Activated B cell treated with CpG ODN at 0.5 μM for 24 hours (primary cell): ENCODE results near the gene NFATC4. TPM values are rescaled to one million over a fixed set of nuclear protein-coding genes. Genes with fewer than 3 reads are reported as not detected.
A peak's percentile ranks its signal among the peaks of the same experiment; 100 is the strongest.

Source experiments
- ATAC-seq: fragments of 200-7000 bp; cut with Tn5 transposase; one replicate; pipeline ENCODE4 v1.10.0; 2021; ENCODE audit warnings: low read depth, mild to moderate bottlenecking, moderate library complexity
- CTCF ChIA-PET: fragments of 350-600 bp; sonication (Branson Sonifier 250); formaldehyde crosslinking; loops from one replicate; lab custom pipeline; 2021; ENCODE audit warnings: antibody characterized with exemption; lab: Charles Lee
- POLR2A ChIA-PET: fragments of 350-600 bp; sonication (Branson Sonifier 250); formaldehyde crosslinking; loops from one replicate; lab custom pipeline; 2021; ENCODE audit warnings: antibody characterized with exemption; lab: Charles Lee
- DNase-seq: peaks from one replicate; pipeline ENCODE4 v3.0.0; 2022
- H3K27ac Mint-ChIP-seq: one replicate; pipeline ENCODE4 v1.8.0; 2020; ENCODE audit warnings: mixed read lengths
- H3K27me3 Mint-ChIP-seq: one replicate; pipeline ENCODE4 v1.8.0; 2021; ENCODE audit warnings: mixed read lengths
- H3K36me3 Mint-ChIP-seq: one replicate; pipeline ENCODE4 v1.8.0; 2021; ENCODE audit warnings: low read depth, mixed read lengths
- H3K4me1 Mint-ChIP-seq: one replicate; pipeline ENCODE4 v1.8.0; 2021; ENCODE audit warnings: mixed read lengths
- H3K4me3 Mint-ChIP-seq: one replicate; pipeline ENCODE4 v1.8.0; 2020; ENCODE audit warnings: mild to moderate bottlenecking, mixed read lengths
- H3K9me3 Mint-ChIP-seq: one replicate; pipeline ENCODE4 v1.8.0; 2020; ENCODE audit warnings: mixed read lengths
- intact Hi-C: fragments of 100-400 bp; cut with micrococcal nuclease; formaldehyde crosslinking; loops from one replicate; pipeline ENCODE4 v1.15.1; 2024
- total RNA-seq: library from RNA; stranded (reverse); gene quantifications from 2 replicates; pipeline ENCODE4 v1.2.3, GENCODE V29; 2022
- TF ChIP-seq, protein P1 (sequence below): fragments of 200-600 bp; IDR thresholded peaks from one replicate; pipeline ENCODE4 v1.8.0; 2022; ENCODE audit warnings: antibody characterized with exemption, mild to moderate bottlenecking

NFATC4 gene
- total RNA-seq, 1 donor from 2014 or later: 9.4 TPM

DNA sequence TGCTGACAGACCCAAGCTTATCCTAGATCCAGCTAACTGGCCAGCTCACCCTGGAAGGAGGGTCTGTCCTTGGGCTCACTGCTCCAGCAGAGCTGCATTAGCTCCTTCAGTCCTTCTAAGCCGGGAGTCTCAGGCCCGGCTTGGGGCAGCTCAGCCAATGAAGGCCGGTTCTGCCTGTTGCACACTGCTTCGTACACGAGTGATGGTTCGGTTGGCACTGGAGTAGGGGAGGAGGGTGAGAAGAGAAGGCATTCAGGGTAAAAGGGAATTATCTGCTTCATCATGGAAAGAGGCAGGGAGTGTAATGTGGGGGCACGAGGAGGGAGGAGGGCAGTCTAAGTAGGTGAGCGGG is 30.2 kb upstream of the NFATC4 start:
- Mint-ChIP-seq H3K36me3 (peaks cover 22% of the 10 kb centered on the region), H3K27me3 (peaks cover 18% of the 10 kb centered on the region), H3K4me1 (peaks cover 47% of the 10 kb centered on the region), H3K9me3 (no peaks in the 10 kb centered on the region), H3K4me3 (peak overlapping the region; percentile 32), H3K27ac (no peak overlapping the region)
- POLR2A ChIA-PET: interaction anchor here (1.0 to 11.5 kb wide), 3 partner anchors 93 to 104 kb away, joined by 3 to 216 read pairs (median 7); partner anchors contain the start of genes CBLN3, KHNYN and SDR39U1
- ATAC-seq: no peak
- TF ChIP-seq, protein P1, sequence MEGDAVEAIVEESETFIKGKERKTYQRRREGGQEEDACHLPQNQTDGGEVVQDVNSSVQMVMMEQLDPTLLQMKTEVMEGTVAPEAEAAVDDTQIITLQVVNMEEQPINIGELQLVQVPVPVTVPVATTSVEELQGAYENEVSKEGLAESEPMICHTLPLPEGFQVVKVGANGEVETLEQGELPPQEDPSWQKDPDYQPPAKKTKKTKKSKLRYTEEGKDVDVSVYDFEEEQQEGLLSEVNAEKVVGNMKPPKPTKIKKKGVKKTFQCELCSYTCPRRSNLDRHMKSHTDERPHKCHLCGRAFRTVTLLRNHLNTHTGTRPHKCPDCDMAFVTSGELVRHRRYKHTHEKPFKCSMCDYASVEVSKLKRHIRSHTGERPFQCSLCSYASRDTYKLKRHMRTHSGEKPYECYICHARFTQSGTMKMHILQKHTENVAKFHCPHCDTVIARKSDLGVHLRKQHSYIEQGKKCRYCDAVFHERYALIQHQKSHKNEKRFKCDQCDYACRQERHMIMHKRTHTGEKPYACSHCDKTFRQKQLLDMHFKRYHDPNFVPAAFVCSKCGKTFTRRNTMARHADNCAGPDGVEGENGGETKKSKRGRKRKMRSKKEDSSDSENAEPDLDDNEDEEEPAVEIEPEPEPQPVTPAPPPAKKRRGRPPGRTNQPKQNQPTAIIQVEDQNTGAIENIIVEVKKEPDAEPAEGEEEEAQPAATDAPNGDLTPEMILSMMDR: no peak
- CTCF ChIA-PET: interaction anchor here (0.7 to 13.6 kb wide), 2 partner anchors 26 to 96 kb away, joined by 3 to 353 read pairs; partner anchors contain the start of genes CBLN3, KHNYN and LTB4R
- DNase-seq: no peak
- intact Hi-C loops: loop anchor here (10.0 kb wide), 2 partner anchors 337 to 783 kb away; partner anchors contain the start of genes THTPA and ZFHX2

DNA sequence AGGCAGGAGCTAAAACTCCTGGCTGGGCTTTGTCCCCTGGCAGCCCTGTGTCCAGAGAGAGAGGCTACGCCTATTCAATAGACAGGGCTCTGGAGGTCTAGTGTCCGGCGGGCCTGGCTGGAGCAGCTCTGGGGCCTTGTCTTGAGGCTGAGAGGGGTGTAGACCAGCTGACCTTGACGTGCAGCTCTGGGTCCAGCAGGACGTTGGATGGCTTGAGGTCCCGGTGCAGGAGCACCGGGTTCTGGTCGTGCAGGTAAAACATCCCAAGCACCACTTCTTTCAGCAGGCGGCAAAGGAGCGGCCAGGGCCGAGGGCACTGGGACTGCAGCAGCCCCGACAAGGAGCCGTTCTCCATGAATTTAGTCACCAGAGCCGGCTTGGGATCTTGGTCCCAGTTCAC is 29.1 kb upstream of the NFATC4 start:
- H3K27ac Mint-ChIP-seq: no peak overlapping the region

DNA sequence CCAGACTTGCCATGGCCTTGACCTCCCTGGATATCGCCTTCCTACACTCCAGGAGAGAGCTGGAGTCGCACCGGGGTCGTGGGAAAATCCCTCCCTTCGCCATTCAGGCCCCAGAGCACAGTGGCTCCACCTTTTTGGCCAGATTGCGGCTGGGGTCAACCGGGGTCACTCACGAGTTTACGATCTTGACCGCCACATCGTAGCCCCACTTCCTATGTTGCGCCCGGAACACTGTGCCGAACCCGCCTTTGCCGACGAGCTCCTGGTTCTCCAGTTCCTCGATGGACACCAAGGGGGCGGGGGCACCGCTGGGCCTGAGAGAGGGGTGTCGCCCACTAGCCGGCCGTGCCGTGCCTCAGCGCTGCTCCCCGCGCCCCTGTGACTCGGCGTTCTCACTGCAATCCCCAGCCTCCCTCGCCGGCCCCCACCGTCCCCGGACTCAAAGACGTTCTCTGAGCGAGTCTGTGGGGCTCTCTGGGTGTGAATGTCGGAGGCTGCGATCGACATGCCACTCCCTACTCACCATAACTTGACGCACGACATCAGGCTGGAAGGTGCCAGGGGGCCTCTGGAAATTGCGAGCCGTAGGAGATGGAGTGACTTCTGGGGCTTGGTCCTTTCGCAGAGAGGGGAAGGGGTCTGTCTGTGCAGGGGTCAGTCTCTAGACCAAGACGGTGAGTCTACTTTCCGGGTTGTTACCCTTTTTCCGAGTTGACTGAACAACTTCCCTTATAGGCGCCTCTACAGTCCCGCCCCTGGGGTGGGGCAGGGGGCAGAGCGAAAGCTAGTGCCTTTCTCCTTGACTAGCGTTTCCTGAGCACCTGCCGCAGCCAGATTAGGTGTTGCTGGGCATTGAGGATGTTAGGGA is 28.5 kb upstream of the NFATC4 start, which contains the start of gene RIPK3:
RIPK3 (minus strand) TSS at position 708 of the 868 bp plus-strand sequence; CDS start at position 543, 165 bp downstream.
- ChIA-PET CTCF (interaction anchor here (1.3 to 3.0 kb wide), 3 partner anchors 26 to 92 kb away, joined by 3 to 25 read pairs (median 16); no protein-coding TSS in a partner anchor), POLR2A (interaction anchor here (0.7 to 11.5 kb wide), 11 partner anchors 9 to 178 kb away, joined by 3 to 216 read pairs (median 4); partner anchors contain the start of genes CBLN3, DHRS1, IRF9 and KHNYN)
- Mint-ChIP-seq H3K27ac (peak within 1 kb of the TSS; percentile 92), H3K4me3 (peak within 1 kb of the TSS; percentile 94), H3K9me3 (no peaks in the 10 kb centered on the region), H3K4me1 (peaks cover 32% of the 10 kb centered on the region), H3K27me3 (peaks cover 13% of the 10 kb centered on the region), H3K36me3 (peaks cover 22% of the 10 kb centered on the region)
- ATAC-seq: peak; percentile 96
- TF ChIP-seq, protein P1: no peak
- intact Hi-C loops: loop anchor here (1.0 to 10.0 kb wide), 4 partner anchors 26 to 785 kb away; partner anchors contain the start of genes THTPA and ZFHX2
- DNase-seq: peak; percentile 66

More for the DNA sequence above, 29.1 kb upstream of the NFATC4 start:
- peak overlapping the region; percentile 94 for H3K4me3 Mint-ChIP-seq
- ChIA-PET CTCF (interaction anchor here (3.0 kb wide), 2 partner anchors 27 to 93 kb away, joined by 16 to 25 read pairs; no protein-coding TSS in a partner anchor), POLR2A (interaction anchor here (0.7 to 11.5 kb wide), 6 partner anchors 27 to 103 kb away, joined by 3 to 216 read pairs (median 6); partner anchors contain the start of genes CBLN3, DHRS1, KHNYN and NOP9)
- peaks cover 15% of the 10 kb centered on the region for H3K27me3 Mint-ChIP-seq
- no peaks in the 10 kb centered on the region for H3K9me3 Mint-ChIP-seq
- intact Hi-C loops: loop anchor here (1.0 to 10.0 kb wide), 3 partner anchors 92 to 784 kb away; partner anchors contain the start of genes THTPA and ZFHX2
- H3K36me3 Mint-ChIP-seq: peaks cover 22% of the 10 kb centered on the region
- TF ChIP-seq, protein P1: no peak
- H3K4me1 Mint-ChIP-seq: peaks cover 38% of the 10 kb centered on the region
- DNase-seq: no peak
- no peak for ATAC-seq

DNA sequence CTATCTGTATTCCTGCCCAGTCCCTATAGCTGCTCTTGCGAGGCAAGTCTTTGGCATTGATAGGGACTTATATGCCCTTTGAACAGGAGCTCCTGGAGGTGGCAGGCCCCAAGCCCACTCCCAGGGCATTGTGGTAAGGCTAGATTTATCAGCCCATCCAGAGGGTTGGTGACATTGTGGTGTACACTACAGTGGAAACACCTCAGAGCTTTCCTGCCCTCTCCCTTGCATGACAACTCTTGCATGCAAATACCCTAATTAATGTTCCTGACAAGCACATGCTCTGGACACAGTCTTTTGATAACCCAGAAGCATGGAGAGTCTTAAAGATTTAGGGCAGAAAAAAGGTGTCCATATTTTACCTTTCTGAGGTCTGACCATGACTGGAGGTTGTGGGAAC is 27.4 kb upstream of the NFATC4 start:
- DNase-seq: no peak
- H3K27me3 Mint-ChIP-seq: peaks cover 15% of the 10 kb centered on the region
- TF ChIP-seq, protein P1: no peak
- ATAC-seq: no peak
- ChIA-PET CTCF (interaction anchor here (1.3 to 3.0 kb wide), 3 partner anchors 25 to 91 kb away, joined by 3 to 25 read pairs (median 16); no protein-coding TSS in a partner anchor), POLR2A (interaction anchor here (1.2 to 11.5 kb wide), 4 partner anchors 26 to 101 kb away, joined by 3 to 216 read pairs (median 16); partner anchors contain the start of genes CBLN3, KHNYN, RABGGTA and SDR39U1)
- H3K36me3 Mint-ChIP-seq: peaks cover 22% of the 10 kb centered on the region
- no peak overlapping the region for H3K27ac Mint-ChIP-seq
- H3K4me3 Mint-ChIP-seq: no peak overlapping the region
- intact Hi-C loops: loop anchor here (1.0 kb wide), 1 partner anchor 25 kb away; no protein-coding TSS in a partner anchor
- no peaks in the 10 kb centered on the region for H3K9me3 Mint-ChIP-seq
- H3K4me1 Mint-ChIP-seq: peaks cover 25% of the 10 kb centered on the region
